ENCODE results near the gene MDM2.

GRCh38 chr12:68825569-68826217 is 17.7 kb downstream of the MDM2 start:
- TF ChIP-seq CTCF (IDR thresholded peaks at IDR 0.05; ENCODE audit: low read depth, low read length, poor library complexity, severe bottlenecking) (no peak), EZH2phosphoT487 (IDR thresholded peaks at IDR 0.05; ENCODE audit: borderline replicate concordance, low read length) (no peak)
